Activated CD8-positive, alpha-beta memory T cell treated with anti-CD3 and anti-CD28 coated beads, Interleukin-2, amount 50 U/mL, for 48 hours (primary cell): ENCODE measurements around the gene ZSCAN22.
A peak's percentile ranks its signal among the peaks of the same experiment; 100 is the strongest.

ENCODE experiments used
- DNase-seq: peaks from one replicate; pipeline ENCODE4 v3.0.0-alpha.2; 2020

ZSCAN22 gene

DNA sequence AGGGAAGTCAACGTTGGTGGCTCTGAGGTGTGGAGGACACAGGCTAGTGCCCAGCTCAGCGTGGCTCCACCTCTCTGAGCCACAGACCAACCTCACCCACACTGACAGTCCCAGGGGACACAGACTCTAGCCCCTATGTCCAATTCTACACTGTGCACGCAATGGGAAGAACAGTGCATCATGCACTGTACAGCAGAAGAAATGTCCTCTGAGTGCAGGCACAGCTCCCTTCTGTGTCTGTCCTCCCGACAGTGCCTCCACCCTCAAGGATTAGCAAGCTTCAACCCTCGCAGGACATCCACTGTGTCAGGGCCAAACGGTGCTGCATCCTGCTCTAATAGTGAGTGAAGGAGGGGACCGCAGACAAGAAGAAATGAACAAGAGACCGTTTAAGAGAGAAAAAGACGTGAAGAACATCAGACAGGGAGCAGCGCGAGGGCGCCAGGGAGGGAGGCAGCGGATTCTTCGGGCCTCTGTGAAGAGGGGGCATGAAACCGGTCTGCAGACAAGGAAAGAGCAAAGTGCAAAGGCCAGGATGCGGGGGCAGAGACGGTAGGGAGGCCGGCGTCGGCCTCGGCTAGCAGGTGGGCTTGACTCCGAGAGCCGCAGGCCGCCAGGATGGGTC is 53.4 kb downstream of the ZSCAN22 start:
- no peak for DNase-seq

DNA sequence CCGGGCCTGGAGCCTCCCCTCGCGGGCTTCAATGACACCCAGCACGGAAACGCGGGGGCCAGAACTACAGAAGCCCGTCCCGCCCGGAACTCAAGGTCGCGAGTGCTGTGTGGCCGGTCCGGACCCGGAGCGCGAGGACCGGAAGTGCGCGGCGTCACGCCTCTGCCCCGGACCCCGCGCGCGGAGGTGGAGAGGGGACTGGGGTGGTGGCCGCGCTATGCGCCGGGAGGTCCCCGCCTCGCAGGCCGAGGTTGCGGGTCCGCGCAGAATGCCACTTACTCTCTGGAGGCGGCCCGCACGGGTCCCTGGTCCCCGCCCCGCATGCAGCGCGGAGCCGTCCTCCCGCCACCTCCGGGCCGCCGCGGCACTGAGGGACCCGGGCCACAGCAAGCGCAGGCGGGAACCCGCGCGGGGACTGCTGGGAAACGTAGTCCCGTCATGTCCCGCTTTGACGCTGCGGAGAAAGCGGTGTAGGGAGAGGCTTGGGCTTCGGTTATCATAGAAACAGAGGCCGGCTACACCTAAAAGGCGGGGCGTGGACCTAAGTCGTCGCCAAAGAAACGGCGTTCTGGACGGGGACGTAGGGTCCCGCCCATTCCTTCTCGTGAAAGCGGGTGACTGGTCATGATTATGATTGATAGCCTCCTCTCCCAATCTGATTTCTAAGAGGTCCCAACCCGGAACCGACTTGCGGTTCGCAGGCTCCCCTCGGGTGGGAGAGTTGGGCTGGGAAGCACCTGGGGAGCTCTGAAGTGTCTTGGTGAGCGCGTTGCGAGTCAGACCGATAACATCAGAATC is 54.1 kb downstream of the ZSCAN22 start, which contains the start of gene ZNF837:
ZNF837 (minus strand) TSS at position 369 of the 798 bp plus-strand sequence. CDS start 11,698 bp downstream, outside the sequence.
- DNase-seq, result peak; percentile 97

DNA sequence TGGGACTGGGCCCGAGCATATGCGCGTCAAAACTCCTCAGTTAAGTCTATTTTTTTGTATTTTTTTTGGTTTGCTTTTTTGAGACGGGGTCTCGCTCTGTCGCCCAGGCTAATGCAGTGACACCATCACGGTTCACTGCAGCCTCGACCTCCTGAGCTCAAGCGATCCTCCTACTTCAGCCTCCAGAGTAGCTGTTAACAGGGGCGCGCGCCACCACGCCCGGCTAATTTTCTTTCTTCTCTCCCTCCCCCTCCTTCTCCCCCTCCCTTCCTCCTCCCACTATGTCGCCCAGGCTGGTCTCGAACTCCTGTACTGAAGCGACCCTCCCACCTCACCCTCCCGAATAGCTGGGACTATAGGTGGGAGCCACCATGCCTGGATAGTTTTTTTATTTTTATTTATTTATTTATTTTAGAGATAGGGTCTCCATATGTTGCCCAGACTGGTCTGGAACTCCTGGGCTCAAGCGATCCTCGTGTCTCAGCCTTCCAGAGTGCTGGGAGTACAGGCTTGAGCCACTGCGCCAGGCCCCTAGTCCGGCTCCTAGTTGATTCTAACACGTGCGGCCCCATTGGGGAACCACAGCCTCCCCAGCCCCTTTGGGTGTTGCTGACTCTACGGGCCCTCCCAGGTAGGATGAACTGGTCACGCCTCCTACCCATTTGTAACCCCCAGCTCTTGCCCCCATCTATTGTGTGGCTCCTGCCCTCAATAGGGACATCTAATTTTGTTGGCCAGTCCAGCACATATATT is 54.8 kb downstream of the ZSCAN22 start:
- peak; percentile 55 for DNase-seq

DNA sequence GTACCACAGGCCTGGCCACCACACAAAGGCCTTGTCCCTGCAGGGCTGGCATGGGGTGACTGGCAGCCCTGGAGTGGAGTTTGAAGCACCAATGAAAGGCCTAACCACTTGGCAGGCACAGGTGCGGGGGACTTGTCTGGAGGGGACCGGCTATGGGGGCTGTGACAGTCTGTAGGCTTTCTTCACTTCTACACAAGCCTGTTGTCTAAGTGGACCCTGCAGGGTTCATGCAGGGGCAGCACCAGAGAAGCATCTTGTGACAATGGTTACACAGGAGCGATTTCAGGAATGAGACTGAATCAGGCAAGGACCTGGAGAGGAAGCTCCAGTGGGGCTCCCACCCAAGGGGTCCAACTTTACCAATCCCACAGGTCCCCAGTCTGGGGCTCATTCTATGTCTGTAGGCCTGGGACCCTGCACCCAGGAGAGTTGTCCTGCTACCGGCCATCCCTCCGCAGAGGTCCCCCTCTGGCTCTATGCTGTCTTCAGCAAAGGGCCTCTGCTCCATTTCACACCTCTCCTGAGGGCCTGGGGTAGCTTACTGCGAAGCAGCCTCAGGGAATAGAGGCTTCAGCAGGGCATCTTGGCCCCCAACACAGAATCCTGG is 56.3 kb downstream of the ZSCAN22 start:
- DNase-seq, result peak; percentile 44

DNA sequence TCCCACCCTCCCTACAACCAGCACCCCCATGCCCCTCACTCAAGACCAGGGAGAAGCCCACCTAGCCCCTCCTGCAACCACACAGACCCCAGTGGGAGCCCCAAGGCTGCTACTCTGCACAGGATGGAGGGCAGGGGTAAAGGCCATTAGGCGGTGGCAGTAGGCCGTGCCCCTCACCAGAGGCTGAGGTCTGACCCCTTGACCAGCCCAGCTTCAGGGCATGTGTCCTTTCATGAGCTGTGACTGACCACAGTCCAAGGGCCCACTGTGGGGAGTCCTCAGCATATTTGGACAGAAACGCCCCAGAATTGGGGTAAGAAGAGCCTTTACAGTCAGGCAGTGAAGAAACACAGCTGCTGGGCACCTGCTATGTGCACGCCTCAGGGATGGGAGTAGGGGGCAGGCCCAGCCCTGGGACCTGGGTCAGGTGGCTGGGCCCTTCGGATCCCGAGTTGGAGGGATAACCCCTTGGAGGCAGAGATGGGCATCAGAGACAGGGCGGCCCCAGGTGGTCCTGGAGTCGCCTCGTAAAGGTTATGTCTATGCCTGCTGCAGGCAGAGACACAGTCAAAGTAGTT is 58.6 kb downstream of the ZSCAN22 start:
- DNase-seq, result no peak

DNA sequence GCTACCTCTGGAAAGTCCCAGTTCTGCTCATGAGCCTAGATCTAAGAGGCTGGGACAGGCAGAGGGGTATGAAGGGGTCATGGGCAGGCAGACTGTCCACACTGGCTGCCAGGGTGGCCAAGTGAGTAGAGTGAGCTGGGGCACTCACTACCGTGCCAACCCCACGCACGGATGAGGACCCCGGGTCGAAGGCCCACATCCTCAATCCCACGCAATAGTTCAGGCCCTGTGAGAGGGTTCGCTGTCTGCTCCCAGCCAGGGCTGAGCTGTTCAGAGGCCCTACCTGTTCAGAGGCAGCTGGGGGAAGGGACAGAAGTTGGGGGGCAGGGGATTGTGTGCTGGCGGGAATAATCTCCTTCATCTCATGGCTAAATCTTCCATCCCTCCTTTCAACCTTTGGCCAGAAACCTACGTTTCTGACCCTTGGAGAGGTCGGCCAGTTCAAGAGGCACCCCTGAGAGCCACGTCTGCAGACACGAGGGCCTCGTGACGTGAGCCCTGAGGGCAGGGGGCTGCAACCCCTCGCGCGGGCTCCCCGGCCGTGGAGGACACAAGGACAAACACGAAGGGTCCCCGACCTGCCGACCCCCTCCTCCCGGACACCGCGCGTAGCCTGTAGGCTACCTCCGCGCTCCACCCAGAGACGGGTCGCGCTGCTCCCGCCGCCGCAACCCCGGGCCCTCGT is 59.2 kb downstream of the ZSCAN22 start:
- peak; percentile 73 for DNase-seq

DNA sequence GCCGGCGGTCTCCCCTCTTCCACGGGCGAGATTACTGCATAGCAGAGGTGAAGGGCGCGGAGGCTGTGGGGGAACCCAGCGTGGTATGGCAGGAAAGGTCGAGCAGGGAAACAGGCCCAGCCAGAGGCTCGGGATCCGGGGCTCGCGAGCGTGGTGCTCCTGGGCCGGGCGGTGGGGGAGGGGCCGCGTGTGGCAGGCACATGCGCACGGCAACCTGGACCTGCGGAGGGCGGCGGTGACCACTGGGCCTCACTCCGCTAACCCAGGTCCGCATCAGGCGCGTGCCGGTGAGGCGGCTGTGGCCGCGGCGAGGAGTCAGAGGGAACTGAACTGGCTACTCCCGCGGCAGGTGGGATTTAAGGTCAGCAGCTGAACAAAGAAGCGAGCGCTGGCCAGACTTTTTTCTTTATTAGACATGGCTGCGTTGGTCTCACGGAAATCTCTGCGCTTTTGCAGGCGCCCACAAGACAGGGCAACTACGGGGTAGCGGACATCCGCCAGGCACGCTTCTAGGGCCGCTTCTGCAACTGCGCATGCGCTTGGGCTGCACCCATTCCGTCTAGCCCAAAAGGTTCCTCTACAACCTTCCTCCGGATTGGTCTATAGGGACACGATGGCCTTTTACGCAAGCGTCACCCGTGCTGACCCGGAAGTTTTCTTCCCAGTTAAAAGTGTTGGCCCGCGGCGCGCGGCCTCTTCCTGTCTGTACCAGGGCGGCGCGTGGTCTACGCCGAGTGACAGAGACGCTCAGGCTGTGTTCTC is 60.0 kb downstream of the ZSCAN22 start, which contains the start of gene RPS5:
RPS5 (plus strand) TSS at position 694 of the 762 bp plus-strand sequence. CDS start 869 bp downstream, outside the sequence.
- peak; percentile 98 for DNase-seq

DNA sequence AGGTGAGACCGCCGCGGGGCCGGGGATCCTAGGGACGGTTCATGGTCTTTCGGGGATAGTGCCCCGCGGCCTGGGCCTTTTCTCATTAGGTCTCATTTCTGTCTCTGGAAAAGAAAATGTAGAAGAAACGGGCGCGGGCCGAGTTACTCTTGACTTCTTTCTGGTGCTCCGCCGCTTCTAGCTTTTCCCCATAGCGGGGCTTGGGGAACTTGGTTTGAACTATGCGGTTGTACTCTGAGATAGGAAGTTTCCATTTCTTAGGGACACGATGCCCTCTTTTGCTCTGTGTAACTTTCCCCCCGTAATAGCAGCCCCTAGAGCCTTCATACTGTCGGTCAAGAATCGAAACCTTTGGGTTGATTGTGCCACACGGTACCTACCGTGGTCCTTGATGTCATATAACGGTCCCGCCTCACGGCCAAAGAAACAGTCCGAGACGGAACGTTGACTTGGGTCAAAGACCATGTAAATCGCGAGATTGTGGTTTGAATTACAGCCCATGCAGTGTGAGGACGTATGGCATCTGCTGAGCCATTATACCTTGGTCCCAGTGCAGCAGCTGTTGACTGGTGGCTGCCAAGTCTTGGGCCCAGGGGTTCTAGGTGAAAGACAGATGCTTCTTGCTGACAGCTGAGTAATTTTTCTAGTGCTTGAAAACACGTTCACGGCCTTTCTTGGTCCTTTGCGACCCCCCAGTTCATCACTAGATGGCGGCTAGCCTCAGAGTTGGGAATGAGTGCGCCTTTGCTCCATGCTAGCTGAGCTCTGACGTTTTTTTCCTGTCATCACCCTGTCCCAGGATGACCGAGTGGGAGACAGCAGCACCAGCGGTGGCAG is 60.8 kb downstream of the ZSCAN22 start:
- peak; percentile 58 for DNase-seq

DNA sequence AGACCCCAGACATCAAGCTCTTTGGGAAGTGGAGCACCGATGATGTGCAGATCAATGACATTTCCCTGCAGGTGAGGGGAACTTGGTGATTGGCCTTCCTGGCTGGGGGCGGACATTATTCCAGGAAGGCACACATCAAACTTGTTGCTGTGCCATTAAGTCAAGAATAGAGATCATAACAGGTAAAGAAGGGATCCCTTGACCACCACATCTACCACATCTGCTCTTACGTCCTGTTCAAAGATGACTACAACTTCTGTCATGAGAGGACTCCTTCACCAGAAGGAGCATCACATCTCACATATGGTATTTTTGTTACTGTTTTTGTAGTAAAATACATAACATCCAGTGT is 61.4 kb downstream of the ZSCAN22 start:
- DNase-seq, result no peak
